ENCODE data around the gene KCNH4. TPM values are rescaled to one million over a fixed set of nuclear protein-coding genes. Genes with fewer than 3 reads are reported as not detected.
A peak's percentile ranks its signal among the peaks of the same experiment; 100 is the strongest.

Gene KCNH4
- total and polyA plus RNA-seq, 2 of the 13 experiments (the other 11 are each of a cell fraction or from before 2014, with no cell fraction given), result 0.01 to 0.09 TPM

DNA sequence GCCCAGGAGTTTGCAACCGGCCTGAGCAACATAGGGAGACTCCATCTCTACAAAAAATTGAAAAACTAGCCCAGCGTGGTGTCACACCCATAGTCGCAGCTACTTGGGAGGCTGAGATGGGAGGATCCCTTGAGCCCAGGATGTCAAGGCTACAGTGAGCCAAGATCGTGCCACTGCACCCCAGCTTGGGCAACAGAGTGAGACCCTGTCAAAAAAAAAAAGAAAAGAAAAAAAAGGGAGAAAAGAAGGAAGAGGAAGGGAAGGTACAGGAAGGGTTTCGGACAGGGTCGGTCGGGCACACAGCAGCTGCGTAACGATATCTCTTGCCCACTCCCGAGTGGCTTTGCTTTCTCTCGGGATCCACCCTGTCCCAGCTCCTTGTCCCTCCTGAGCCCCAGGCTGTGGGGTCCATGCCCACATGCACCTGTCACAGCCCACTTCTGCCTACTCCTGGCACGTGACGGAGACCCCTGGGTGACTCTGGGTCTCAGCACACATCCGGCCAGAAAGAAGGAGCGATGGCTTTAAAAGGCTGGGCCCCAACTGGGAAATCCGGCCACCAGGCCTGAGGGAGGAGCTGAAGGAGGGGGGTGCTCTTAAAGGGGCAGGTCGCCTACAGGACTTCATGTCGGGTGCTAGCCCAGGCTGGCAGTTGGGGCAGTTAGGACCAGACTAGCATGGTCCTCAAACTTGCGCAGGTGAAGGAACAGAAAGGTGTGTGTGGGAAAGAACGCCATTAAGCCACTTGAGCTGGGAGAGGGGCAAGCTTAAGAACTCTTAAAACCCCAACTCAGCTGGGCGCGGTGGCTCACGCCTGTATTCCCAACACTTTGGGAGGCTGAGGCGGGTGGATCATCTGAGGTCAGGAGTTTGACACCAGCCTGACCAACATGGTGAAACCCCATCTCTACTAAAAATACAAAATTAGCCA lies 13.3 kb upstream of the KCNH4 start, which contains the start of gene GHDC (continued):
- TF ChIP-seq, protein P1, sequence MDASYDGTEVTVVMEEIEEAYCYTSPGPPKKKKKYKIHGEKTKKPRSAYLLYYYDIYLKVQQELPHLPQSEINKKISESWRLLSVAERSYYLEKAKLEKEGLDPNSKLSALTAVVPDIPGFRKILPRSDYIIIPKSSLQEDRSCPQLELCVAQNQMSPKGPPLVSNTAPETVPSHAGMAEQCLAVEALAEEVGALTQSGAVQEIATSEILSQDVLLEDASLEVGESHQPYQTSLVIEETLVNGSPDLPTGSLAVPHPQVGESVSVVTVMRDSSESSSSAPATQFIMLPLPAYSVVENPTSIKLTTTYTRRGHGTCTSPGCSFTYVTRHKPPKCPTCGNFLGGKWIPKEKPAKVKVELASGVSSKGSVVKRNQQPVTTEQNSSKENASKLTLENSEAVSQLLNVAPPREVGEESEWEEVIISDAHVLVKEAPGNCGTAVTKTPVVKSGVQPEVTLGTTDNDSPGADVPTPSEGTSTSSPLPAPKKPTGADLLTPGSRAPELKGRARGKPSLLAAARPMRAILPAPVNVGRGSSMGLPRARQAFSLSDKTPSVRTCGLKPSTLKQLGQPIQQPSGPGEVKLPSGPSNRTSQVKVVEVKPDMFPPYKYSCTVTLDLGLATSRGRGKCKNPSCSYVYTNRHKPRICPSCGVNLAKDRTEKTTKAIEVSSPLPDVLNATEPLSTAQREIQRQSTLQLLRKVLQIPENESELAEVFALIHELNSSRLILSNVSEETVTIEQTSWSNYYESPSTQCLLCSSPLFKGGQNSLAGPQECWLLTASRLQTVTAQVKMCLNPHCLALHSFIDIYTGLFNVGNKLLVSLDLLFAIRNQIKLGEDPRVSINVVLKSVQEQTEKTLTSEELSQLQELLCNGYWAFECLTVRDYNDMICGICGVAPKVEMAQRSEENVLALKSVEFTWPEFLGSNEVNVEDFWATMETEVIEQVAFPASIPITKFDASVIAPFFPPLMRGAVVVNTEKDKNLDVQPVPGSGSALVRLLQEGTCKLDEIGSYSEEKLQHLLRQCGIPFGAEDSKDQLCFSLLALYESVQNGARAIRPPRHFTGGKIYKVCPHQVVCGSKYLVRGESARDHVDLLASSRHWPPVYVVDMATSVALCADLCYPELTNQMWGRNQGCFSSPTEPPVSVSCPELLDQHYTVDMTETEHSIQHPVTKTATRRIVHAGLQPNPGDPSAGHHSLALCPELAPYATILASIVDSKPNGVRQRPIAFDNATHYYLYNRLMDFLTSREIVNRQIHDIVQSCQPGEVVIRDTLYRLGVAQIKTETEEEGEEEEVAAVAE (CRISPR knock-in tag; IDR thresholded peaks at IDR 0.05; ENCODE audit: borderline replicate concordance), result peak; percentile 61; the same call in 1 of the 2 replicates
- TF ChIP-seq KLF11 (CRISPR knock-in tag; IDR thresholded peaks at IDR 0.05), result peak; percentile 31; the same call in 1 of the 2 replicates
- TF ChIP-seq NFKBIZ (CRISPR knock-in tag; IDR thresholded peaks at IDR 0.05), result peak; percentile 51; the same call in 1 of the 2 replicates
- peak; percentile 57; the same call in 1 of the 2 replicates for TF ChIP-seq TOPORS (CRISPR knock-in tag; IDR thresholded peaks at IDR 0.05)
- TF ChIP-seq, protein P2, sequence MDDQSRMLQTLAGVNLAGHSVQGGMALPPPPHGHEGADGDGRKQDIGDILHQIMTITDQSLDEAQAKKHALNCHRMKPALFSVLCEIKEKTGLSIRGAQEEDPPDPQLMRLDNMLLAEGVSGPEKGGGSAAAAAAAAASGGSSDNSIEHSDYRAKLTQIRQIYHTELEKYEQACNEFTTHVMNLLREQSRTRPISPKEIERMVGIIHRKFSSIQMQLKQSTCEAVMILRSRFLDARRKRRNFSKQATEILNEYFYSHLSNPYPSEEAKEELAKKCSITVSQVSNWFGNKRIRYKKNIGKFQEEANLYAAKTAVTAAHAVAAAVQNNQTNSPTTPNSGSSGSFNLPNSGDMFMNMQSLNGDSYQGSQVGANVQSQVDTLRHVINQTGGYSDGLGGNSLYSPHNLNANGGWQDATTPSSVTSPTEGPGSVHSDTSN (CRISPR knock-in tag; IDR thresholded peaks at IDR 0.05; ENCODE audit: borderline replicate concordance), result no peak
- TF ChIP-seq, protein P3, sequence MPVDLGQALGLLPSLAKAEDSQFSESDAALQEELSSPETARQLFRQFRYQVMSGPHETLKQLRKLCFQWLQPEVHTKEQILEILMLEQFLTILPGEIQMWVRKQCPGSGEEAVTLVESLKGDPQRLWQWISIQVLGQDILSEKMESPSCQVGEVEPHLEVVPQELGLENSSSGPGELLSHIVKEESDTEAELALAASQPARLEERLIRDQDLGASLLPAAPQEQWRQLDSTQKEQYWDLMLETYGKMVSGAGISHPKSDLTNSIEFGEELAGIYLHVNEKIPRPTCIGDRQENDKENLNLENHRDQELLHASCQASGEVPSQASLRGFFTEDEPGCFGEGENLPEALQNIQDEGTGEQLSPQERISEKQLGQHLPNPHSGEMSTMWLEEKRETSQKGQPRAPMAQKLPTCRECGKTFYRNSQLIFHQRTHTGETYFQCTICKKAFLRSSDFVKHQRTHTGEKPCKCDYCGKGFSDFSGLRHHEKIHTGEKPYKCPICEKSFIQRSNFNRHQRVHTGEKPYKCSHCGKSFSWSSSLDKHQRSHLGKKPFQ (CRISPR knock-in tag; IDR thresholded peaks at IDR 0.05; ENCODE audit: insufficient replicate concordance), result peak; percentile 4
- TF ChIP-seq, protein P4, sequence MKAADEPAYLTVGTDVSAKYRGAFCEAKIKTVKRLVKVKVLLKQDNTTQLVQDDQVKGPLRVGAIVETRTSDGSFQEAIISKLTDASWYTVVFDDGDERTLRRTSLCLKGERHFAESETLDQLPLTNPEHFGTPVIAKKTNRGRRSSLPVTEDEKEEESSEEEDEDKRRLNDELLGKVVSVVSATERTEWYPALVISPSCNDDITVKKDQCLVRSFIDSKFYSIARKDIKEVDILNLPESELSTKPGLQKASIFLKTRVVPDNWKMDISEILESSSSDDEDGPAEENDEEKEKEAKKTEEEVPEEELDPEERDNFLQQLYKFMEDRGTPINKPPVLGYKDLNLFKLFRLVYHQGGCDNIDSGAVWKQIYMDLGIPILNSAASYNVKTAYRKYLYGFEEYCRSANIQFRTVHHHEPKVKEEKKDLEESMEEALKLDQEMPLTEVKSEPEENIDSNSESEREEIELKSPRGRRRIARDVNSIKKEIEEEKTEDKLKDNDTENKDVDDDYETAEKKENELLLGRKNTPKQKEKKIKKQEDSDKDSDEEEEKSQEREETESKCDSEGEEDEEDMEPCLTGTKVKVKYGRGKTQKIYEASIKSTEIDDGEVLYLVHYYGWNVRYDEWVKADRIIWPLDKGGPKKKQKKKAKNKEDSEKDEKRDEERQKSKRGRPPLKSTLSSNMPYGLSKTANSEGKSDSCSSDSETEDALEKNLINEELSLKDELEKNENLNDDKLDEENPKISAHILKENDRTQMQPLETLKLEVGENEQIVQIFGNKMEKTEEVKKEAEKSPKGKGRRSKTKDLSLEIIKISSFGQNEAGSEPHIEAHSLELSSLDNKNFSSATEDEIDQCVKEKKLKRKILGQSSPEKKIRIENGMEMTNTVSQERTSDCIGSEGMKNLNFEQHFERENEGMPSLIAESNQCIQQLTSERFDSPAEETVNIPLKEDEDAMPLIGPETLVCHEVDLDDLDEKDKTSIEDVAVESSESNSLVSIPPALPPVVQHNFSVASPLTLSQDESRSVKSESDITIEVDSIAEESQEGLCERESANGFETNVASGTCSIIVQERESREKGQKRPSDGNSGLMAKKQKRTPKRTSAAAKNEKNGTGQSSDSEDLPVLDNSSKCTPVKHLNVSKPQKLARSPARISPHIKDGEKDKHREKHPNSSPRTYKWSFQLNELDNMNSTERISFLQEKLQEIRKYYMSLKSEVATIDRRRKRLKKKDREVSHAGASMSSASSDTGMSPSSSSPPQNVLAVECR (CRISPR knock-in tag; IDR thresholded peaks at IDR 0.05; ENCODE audit: borderline replicate concordance), result peak; percentile 89; the same call in 1 of the 2 replicates
- no peak for TF ChIP-seq ZNF761 (CRISPR knock-in tag; conservative IDR thresholded peaks at IDR 0.05)
- TF ChIP-seq SIX4 (CRISPR knock-in tag; IDR thresholded peaks at IDR 0.05), result 0 out of 2 replicates have a peak, but pooled peaks have one; percentile 11
- TF ChIP-seq ZNF883 (CRISPR knock-in tag; IDR thresholded peaks at IDR 0.05; ENCODE audit: not compliant biosample characterization), result peak; percentile 58
- no peak for TF ChIP-seq ZNF207 (IDR thresholded peaks at IDR 0.05; ENCODE audit: borderline replicate concordance)
- TF ChIP-seq ZNF510 (CRISPR knock-in tag; IDR thresholded peaks at IDR 0.05; ENCODE audit: low read depth), result peak; percentile 78; the same call in 1 of the 2 replicates
- peak; percentile 47 for TF ChIP-seq ZNF331 (CRISPR knock-in tag; IDR thresholded peaks at IDR 0.05)
- peak; percentile 88 for TF ChIP-seq PHF20 (CRISPR knock-in tag; IDR thresholded peaks at IDR 0.05)
- peak; percentile 83; the same call in 1 of the 2 replicates for TF ChIP-seq MEF2D (CRISPR knock-in tag; IDR thresholded peaks at IDR 0.05)
- TF ChIP-seq ZNF33A (CRISPR knock-in tag; IDR thresholded peaks at IDR 0.05; ENCODE audit: borderline replicate concordance), result 0 out of 2 replicates have a peak, but pooled peaks have one; percentile 54

All from HepG2 (cell line).